OCI-LY7 (cell line): Measurements from ENCODE around the gene FAM120B. TPM values are rescaled to one million over a fixed set of nuclear protein-coding genes. Genes with fewer than 3 reads are reported as not detected.

ENCODE experiments used
- BruUV-seq: library from RNA; stranded (reverse); fragments of 400-500 nt; replicated peaks from 2 replicates; lab custom pipeline; 2021; lab: Mats Ljungman, UMichigan
- CTCF ChIA-PET: fragments of 300-600 bp; sonication (Branson Sonifier 250); formaldehyde crosslinking; loops from one replicate; lab custom pipeline; 2022; ENCODE audit warnings: antibody characterized with exemption; ENCODE audit not compliant: unreplicated experiment; lab: Charles Lee
- POLR2A ChIA-PET: fragments of 300-600 bp; sonication (Branson Sonifier 250); formaldehyde crosslinking; loops from one replicate; lab custom pipeline; 2022; ENCODE audit warnings: antibody characterized with exemption; lab: Charles Lee
- DNase-seq: peaks from one replicate; pipeline ENCODE4 v3.0.0-alpha.2; 2015; ENCODE audit warnings: low spot score
- H2AFZ ChIP-seq: fragments of 200-600 bp; sonication (generic), shearing (Covaris generic); 2 replicates; pipeline ENCODE4 v1.6.1; 2014; ENCODE audit warnings: mild to moderate bottlenecking, antibody characterized with exemption, low read length, moderate library complexity
- H3K27ac ChIP-seq: fragments of 200-600 bp; sonication (generic); 2 replicates; pipeline ENCODE4 v1.5.1; 2014; ENCODE audit warnings: mixed run types, low read depth, mild to moderate bottlenecking, moderate library complexity, low read length, inconsistent platforms; ENCODE audit not compliant: poor library complexity, severe bottlenecking
- H3K36me3 ChIP-seq: fragments of 200-600 bp; sonication (generic); 2 replicates; pipeline ENCODE4 v1.6.1; 2014; ENCODE audit warnings: mild to moderate bottlenecking, antibody characterized with exemption, low read length, moderate library complexity, mixed read lengths; ENCODE audit not compliant: insufficient read depth
- H3K4me1 ChIP-seq: fragments of 200-600 bp; sonication (generic); 2 replicates; pipeline ENCODE4 v1.5.1; 2014; ENCODE audit warnings: mild to moderate bottlenecking, low read length; ENCODE audit not compliant: insufficient read depth, poor library complexity, severe bottlenecking
- H3K4me2 ChIP-seq: fragments of 200-600 bp; sonication (generic); 2 replicates; pipeline ENCODE4 v1.6.1; 2014; ENCODE audit warnings: mild to moderate bottlenecking, low read length
- H3K4me3 ChIP-seq: fragments of 200-600 bp; sonication (generic); 2 replicates; pipeline ENCODE4 v1.5.1; 2014; ENCODE audit warnings: mild to moderate bottlenecking, low read depth, low read length; ENCODE audit not compliant: poor library complexity, severe bottlenecking
- H3K79me2 ChIP-seq: fragments of 200-600 bp; sonication (generic); 2 replicates; pipeline ENCODE4 v1.6.1; 2016; ENCODE audit warnings: low read depth, mild to moderate bottlenecking, low read length, moderate library complexity, mixed read lengths; ENCODE audit not compliant: insufficient read depth
- H3K9me2 ChIP-seq: fragments of 200-600 bp; sonication (generic); 2 replicates; pipeline ENCODE4 v1.6.1; 2016; ENCODE audit warnings: mild to moderate bottlenecking, low read length, mixed read lengths; ENCODE audit not compliant: insufficient read depth
- H3K9me3 ChIP-seq: fragments of 200-600 bp; sonication (generic); 2 replicates; pipeline ENCODE4 v1.6.1; 2014; ENCODE audit warnings: mild to moderate bottlenecking, mixed run types, low read length, mixed read lengths
- H4K20me1 ChIP-seq: fragments of 200-600 bp; sonication (generic); 2 replicates; pipeline ENCODE4 v1.6.1; 2014; ENCODE audit warnings: mild to moderate bottlenecking, antibody characterized with exemption, low read length, moderate library complexity, mixed read lengths; ENCODE audit not compliant: insufficient read depth
- EZH2phosphoT487 ChIP-seq: fragments of 200-600 bp; sonication (generic); IDR thresholded peaks from 2 replicates; pipeline ENCODE4 v1.6.1; 2018; ENCODE audit warnings: low read depth, borderline replicate concordance, mild to moderate bottlenecking, mixed run types, antibody characterized with exemption, low read length, moderate library complexity, mixed read lengths
- intact Hi-C: fragments of 100-400 bp; cut with micrococcal nuclease; formaldehyde crosslinking; loops from one replicate; pipeline ENCODE4 v1.10.0; 2022; ENCODE audit not compliant: unreplicated experiment
- total RNA-seq, 2 experiments: library from RNA; depleted of rRNA in 1 of 2; stranded (reverse); fragments of >200 nt in 1 of 2; shearing (Covaris generic) in 1 of 2; gene quantifications; 2 replicates each; pipeline ENCODE4 v1.2.3, GENCODE V29; 2014 to 2022
- TF ChIP-seq, protein P1 (sequence below): fragments of 200-600 bp; sonication (generic); conservative IDR thresholded peaks from 2 replicates; pipeline ENCODE4 v1.5.1; 2014; ENCODE audit warnings: mild to moderate bottlenecking, antibody characterized with exemption, low read length, moderate library complexity, mixed read lengths

The FAM120B gene
- total RNA-seq, 2 experiments from 2014 or later: 12.8 to 32.9 TPM

DNA sequence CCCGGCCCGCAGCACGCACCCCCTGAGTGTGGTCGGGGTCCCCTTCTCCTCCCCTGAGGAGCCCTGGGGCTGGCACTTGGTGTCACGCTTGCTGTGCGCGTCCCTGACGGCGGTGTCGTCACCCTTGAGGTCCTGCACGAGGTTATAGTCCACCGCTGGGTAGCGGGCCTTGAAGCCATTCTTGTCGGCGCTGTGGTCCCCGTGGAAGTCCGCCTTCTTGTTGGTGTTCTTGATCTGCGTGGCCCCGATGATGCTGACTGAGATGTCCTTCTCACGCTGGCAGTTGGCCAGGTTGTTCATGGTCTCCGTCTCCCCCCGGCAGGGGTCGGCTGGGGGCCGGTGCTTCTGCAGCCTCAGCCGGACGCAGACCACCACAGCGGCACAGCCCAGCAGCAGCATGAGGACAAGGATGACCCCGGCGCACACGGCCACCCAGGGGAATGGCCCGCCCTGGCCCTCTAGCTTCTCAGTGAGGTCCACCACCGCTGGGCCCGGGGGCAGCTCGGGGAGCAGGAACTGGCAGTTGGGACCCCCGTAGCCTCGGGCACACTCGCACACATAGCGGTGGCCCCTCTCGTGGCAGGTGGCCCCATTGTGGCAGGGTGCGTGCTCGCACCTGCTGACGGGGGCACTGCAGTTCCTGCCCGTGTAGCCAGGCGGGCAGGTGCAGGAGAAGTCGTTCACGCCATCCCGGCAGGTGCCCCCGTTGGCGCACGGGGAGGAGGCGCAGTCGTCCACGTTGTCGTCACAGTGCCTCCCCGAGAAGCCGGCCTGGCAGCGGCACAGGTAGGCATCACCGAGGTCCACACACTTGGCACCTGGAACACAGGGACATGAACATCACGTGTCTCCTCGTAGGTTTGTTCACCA, 23.1 kb upstream of the FAM120B start:
- Histone ChIP-seq H3K36me3 (no peaks in the 10 kb centered on the region), H4K20me1 (no peaks in the 10 kb centered on the region), H3K79me2 (no peaks in the 10 kb centered on the region), H3K27ac (no peak overlapping the region), H2AFZ (no peak overlapping the region), H3K4me3 (no peak overlapping the region), H3K4me2 (no peak overlapping the region), H3K4me1 (peaks cover 7% of the 10 kb centered on the region), H3K9me2 (no peaks in the 10 kb centered on the region), H3K9me3 (no peaks in the 10 kb centered on the region)
- BruUV-seq: no TSS peak
- POLR2A ChIA-PET: no interaction called here
- TF ChIP-seq EZH2phosphoT487: no peak
- TF ChIP-seq, protein P1, sequence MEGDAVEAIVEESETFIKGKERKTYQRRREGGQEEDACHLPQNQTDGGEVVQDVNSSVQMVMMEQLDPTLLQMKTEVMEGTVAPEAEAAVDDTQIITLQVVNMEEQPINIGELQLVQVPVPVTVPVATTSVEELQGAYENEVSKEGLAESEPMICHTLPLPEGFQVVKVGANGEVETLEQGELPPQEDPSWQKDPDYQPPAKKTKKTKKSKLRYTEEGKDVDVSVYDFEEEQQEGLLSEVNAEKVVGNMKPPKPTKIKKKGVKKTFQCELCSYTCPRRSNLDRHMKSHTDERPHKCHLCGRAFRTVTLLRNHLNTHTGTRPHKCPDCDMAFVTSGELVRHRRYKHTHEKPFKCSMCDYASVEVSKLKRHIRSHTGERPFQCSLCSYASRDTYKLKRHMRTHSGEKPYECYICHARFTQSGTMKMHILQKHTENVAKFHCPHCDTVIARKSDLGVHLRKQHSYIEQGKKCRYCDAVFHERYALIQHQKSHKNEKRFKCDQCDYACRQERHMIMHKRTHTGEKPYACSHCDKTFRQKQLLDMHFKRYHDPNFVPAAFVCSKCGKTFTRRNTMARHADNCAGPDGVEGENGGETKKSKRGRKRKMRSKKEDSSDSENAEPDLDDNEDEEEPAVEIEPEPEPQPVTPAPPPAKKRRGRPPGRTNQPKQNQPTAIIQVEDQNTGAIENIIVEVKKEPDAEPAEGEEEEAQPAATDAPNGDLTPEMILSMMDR: no peak
- DNase-seq: no peak
- CTCF ChIA-PET: no interaction called here
- intact Hi-C loops: no loop called here

DNA sequence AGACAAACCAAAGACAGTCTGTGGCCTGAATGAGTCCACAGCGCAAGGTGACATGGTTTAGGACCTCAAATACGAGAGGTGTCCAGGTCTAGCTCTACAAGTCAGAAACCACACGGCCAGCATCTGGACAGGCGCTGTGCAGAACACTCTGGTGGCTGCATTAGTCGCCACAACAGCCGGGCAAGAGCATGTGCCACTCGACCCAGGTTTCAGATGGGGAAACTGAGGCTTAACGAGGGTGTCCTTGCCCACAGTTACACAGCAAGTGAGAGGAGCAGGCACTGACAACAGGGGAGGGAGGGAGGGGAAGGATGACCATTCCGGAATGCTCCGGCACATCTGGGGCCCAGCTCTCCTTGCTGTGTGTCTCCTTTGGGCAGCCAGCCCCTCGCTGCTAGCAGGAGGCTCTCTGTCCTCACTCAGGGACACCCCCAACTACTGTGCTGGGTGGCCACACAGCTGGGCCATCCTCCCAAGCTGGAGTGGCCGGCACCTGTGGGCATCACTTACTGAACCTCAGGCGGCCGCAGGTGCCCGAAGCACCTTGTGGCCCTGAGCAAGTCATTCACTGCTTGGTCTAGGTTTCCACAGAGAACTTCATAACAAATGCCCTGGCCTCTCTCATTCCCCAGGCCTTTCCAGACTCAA, 22.3 kb upstream of the FAM120B start:
- BruUV-seq: no TSS peak
- Histone ChIP-seq H3K9me2 (no peaks in the 10 kb centered on the region), H2AFZ (no peak overlapping the region), H3K4me3 (no peak overlapping the region), H3K4me2 (no peak overlapping the region), H4K20me1 (no peaks in the 10 kb centered on the region), H3K4me1 (no peaks in the 10 kb centered on the region), H3K27ac (no peak overlapping the region), H3K36me3 (no peaks in the 10 kb centered on the region), H3K9me3 (no peaks in the 10 kb centered on the region), H3K79me2 (no peaks in the 10 kb centered on the region)
- ChIA-PET CTCF (no interaction called here), POLR2A (no interaction called here)
- DNase-seq: no peak
- TF ChIP-seq EZH2phosphoT487: no peak
- TF ChIP-seq, protein P1: no peak
- intact Hi-C loops: no loop called here
